NCI-H1436 treated with DMSO at 0.1 percent for 48 hours (cell line): ENCODE data around the gene EGFL7.

ENCODE experiments used
- DNase-seq: peaks from one replicate; lab custom pipeline; 2025; lab: John Stamatoyannopoulos, UW

Gene EGFL7

GRCh38 chr9:136662656-136663581 is at the start of gene EGFL7:
Gene EGFL7, plus strand, starts transcription at chr9:136662916. Its CDS starts 5,367 bp downstream, at chr9:136668283.
- DNase-seq = no peak

GRCh38 chr9:136613824-136614371 is 48.8 kb upstream of the EGFL7 start:
- DNase-seq = no peak

- DNase-seq = no peak
Observed at GRCh38 chr9:136614372-136614922, 48.3 kb upstream of the EGFL7 start.

GRCh38 chr9:136614967-136615623 is 47.6 kb upstream of the EGFL7 start:
- no peak for DNase-seq

- DNase-seq = no peak
Observed at GRCh38 chr9:136615631-136616306, 46.9 kb upstream of the EGFL7 start.

GRCh38 chr9:136616307-136616635 is 46.4 kb upstream of the EGFL7 start:
- no peak for DNase-seq

GRCh38 chr9:136616948-136617695 is 45.6 kb upstream of the EGFL7 start:
- DNase-seq = no peak

- DNase-seq = no peak
Observed at GRCh38 chr9:136617746-136618579, 44.8 kb upstream of the EGFL7 start.

GRCh38 chr9:136618580-136619547 is 43.9 kb upstream of the EGFL7 start:
- DNase-seq = no peak

GRCh38 chr9:136619742-136620440 is 42.8 kb upstream of the EGFL7 start:
- no peak for DNase-seq

GRCh38 chr9:136620441-136621018 is 42.2 kb upstream of the EGFL7 start:
- no peak for DNase-seq

GRCh38 chr9:136621019-136621733 is 41.5 kb upstream of the EGFL7 start:
- no peak for DNase-seq

GRCh38 chr9:136621734-136622093 is 41.0 kb upstream of the EGFL7 start:
- no peak for DNase-seq

GRCh38 chr9:136622538-136622948 is 40.2 kb upstream of the EGFL7 start:
- DNase-seq = no peak

GRCh38 chr9:136623016-136623841 is 39.5 kb upstream of the EGFL7 start:
- DNase-seq = no peak

GRCh38 chr9:136623842-136624183 is 38.9 kb upstream of the EGFL7 start:
- DNase-seq = no peak
